ENCODE data around the gene ADGRE3. TPM values are rescaled to one million over a fixed set of nuclear protein-coding genes. Genes with fewer than 3 reads are reported as not detected.
"Not testable (repeated sequence)": the region's sequence is repeated elsewhere in the genome, so short reads cannot be mapped to it uniquely, and the experiment has no call there.

Gene ADGRE3
- total RNA-seq, 1 donor from 2014 or later: not detected

DNA sequence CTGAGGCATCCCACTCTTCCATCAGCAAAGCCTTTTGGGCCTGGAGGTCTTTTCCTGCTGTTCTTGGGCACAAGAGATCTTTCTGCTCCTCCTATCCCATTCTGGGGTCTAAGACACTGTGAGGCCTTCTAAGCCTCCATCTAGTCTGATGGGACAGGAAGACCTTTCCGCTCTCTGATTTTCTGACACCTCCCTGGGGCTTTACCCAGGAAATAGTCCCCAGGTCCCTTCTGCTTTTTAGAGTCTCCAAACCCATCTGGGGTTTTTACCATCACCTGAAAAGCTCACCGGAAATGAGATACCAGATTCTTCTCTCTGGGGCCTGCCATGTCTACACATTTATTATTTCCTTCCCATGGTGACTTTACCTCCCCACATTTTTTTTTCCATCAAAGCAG is 70.7 kb downstream of the ADGRE3 start:
- Mint-ChIP-seq H3K36me3 (ENCODE audit: low read depth) (no peaks in the 10 kb centered on the region), H3K27ac (no peak overlapping the region), H3K27me3 (no peaks in the 10 kb centered on the region), H3K4me1 (no peaks in the 10 kb centered on the region), H3K9me3 (no peaks in the 10 kb centered on the region), H3K4me3 (no peak overlapping the region)
- no peak for DNase-seq
- intact Hi-C loops (cut with micrococcal nuclease): no loop called here

DNA sequence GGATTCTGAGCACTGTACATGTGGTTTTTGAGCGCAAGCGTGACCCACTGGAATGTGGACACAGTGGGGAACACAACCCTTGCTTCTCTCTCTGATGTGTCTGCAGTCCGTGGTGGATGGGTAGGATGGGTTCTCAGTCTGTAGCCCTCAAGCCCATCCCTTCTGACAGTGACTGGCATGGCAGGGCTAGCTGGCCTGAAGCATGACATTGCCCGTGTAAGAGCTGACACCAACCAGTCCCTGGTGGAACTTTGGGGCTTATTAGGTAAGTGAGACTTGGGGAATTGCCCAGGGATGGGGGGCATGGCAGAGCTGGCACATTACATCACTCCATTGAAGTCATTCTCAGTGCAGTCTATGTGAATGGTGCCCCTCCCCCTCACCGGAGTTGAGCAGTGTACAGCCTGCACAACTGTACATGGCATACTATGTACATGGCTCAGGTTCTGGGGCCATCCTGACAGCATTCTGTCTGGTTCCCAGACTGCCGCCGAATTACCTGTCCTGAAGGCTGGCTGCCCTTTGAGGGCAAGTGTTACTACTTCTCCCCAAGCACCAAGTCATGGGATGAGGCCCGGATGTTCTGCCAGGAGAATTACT is 75.0 kb downstream of the ADGRE3 start:
- Mint-ChIP-seq H3K36me3 (ENCODE audit: low read depth) (no peaks in the 10 kb centered on the region), H3K27ac (no peak overlapping the region), H3K4me3 (no peak overlapping the region), H3K27me3 (no peaks in the 10 kb centered on the region), H3K9me3 (peaks cover 8% of the 10 kb centered on the region), H3K4me1 (no peaks in the 10 kb centered on the region)
- no peak for DNase-seq
- intact Hi-C loops (cut with micrococcal nuclease): no loop called here

DNA sequence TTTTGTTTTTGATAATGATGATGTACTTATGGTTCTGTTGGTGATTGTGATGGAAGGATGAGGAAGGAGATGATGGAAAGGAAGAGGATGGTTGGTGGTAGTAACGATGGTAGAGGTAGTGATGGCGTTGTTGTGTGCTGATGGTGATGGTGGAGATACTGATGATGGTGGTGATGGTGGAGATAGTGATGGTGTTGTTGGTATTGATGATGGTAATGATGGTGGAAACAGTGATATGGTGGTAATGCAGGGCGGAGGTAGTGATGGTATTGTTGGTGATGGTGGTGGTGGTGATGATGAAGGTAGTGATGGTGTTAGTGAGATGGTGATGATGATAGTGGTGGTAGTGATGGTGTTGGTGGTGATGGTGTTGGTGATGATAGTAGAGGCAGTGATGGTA is 79.1 kb downstream of the ADGRE3 start:
- H3K4me3 Mint-ChIP-seq: no peak overlapping the region
- no peaks in the 10 kb centered on the region for H3K36me3 Mint-ChIP-seq (ENCODE audit: low read depth)
- intact Hi-C loops (cut with micrococcal nuclease): no loop called here
- no peak for DNase-seq
- H3K4me1 Mint-ChIP-seq: no peaks in the 10 kb centered on the region
- H3K9me3 Mint-ChIP-seq: peaks cover 8% of the 10 kb centered on the region
- H3K27me3 Mint-ChIP-seq: no peaks in the 10 kb centered on the region
- H3K27ac Mint-ChIP-seq: no peak overlapping the region

DNA sequence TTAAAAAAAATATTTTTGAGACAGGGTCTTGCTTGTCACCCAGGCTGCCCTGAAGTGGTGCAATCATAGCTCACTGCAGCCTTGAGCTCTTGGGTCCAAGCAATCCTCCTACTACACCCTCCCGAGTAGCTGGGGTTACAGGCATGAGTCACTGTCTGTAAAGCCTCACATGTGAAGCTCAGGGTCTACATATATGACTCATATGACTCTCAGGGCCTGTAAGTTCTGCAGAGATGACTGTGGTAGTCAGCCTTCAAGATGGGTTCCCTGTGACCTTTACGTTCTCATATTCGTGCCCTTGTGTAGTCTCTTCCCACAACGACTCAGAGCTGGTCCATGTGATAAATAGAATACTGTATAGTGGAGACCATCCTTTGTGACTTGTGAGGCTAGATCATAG is 85.2 kb downstream of the ADGRE3 start:
- H3K36me3 Mint-ChIP-seq (ENCODE audit: low read depth); H3K4me1 Mint-ChIP-seq; DNase-seq; H3K4me3 Mint-ChIP-seq; H3K9me3 Mint-ChIP-seq; intact Hi-C loops (cut with micrococcal nuclease); H3K27me3 Mint-ChIP-seq: not testable (repeated sequence)
- peak overlapping the region; percentile 29 for H3K27ac Mint-ChIP-seq

DNA sequence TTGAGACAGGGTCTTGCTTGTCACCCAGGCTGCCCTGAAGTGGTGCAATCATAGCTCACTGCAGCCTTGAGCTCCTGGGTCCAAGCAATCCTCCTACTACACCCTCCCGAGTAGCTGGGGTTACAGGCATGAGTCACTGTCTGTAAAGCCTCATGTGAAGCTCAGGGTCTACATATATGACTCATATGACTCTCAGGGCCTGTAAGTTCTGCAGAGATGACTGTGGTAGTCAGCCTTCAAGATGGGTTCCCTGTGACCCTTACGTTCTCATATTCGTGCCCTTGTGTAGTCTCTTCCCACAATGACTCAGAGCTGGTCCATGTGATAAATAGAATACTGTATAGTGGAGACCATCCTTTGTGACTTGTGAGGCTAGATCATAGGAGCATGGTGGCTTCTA is 89.5 kb downstream of the ADGRE3 start:
- H3K9me3 Mint-ChIP-seq; H3K4me1 Mint-ChIP-seq; DNase-seq; H3K36me3 Mint-ChIP-seq (ENCODE audit: low read depth); intact Hi-C loops (cut with micrococcal nuclease); H3K4me3 Mint-ChIP-seq; H3K27me3 Mint-ChIP-seq; H3K27ac Mint-ChIP-seq: not testable (repeated sequence)

DNA sequence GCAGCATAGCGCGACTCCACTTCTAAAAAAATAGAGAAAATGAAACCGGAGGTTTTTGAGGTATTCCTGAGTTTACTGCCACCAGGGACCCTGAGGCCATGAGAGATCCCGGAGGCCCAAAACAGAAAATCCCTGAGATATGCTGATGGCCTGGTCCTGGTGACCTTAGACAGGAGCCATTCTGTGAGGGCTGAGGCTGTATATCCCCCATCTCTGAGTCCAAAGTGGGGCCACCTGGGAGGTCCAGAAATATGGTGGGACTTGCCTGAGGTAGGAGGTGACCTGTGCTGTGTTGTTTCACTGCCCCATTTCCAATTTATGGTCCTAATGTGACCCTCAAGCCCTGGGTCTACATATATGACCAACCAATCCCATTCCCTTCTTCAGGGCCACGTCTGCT is 90.3 kb downstream of the ADGRE3 start:
- H3K9me3 Mint-ChIP-seq; H3K36me3 Mint-ChIP-seq (ENCODE audit: low read depth); DNase-seq; H3K4me1 Mint-ChIP-seq; H3K27me3 Mint-ChIP-seq; H3K4me3 Mint-ChIP-seq; intact Hi-C loops (cut with micrococcal nuclease); H3K27ac Mint-ChIP-seq: not testable (repeated sequence)

DNA sequence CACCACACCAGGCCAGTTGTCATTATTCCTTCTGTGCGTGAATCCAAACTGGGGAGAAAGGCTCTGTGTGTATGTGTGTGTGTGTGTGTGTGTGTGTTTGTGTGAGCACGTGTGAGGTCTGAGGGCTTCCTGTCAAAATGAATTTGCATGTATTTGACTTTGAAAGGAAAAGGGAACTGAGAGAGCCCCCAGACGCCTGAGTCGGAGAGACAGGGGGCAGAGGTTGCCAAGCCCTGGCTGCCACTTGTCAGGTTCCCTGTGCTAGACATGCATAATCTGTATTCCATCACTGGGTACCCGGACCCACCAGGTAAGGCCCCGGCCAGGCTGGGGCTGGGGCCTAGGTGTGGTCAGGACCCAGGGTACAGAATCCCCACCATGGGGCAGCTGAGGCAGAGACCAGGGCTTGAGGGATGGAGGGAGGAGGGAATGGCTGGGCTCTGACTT is 91.7 kb downstream of the ADGRE3 start, which contains the start of gene CLEC17A:
Gene CLEC17A (plus strand): TSS at position 191 of the 447 bp plus-strand sequence. CDS start 77 bp downstream, at position 268.
- no peak for DNase-seq
- Mint-ChIP-seq H3K27ac (no peak within 1 kb of the TSS), H3K27me3 (no peaks in the 10 kb centered on the region), H3K9me3 (no peaks in the 10 kb centered on the region), H3K4me1 (peaks cover 2% of the 10 kb centered on the region), H3K36me3 (ENCODE audit: low read depth) (no peaks in the 10 kb centered on the region), H3K4me3 (no peak within 1 kb of the TSS)
- intact Hi-C loops (cut with micrococcal nuclease): no loop called here

DNA sequence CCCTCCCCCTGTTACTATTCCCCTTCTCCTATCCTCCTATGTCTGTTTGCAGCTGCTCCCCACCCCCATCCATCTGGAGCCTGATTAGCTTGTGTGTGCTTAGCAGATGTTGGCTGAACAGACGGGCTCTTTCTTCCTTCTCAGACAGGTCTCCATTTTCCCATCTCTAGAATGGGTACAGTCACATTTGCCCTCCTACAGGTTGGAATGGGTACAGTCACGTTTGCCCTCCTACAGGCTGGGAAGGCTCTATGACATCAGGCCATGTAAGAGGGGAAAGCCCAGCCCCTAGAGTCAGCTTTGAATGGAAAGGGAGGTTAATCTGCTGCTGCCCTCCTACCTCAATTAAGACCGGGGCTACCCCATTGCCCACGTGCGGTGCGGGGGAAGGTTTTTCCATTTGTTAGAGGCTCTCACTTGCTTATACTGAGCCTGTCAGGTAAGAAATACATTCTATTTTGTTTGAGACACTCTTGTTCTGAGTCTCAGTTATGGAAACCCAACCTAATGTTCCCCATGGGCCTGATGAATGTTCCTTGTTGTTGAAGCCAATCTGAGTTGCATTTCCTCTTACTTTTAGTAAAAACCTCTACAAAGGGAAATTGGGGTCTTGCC is 93.9 kb downstream of the ADGRE3 start:
- intact Hi-C loops (cut with micrococcal nuclease): no loop called here
- DNase-seq: no peak
- Mint-ChIP-seq H3K9me3 (no peaks in the 10 kb centered on the region), H3K27me3 (no peaks in the 10 kb centered on the region), H3K4me1 (peaks cover 2% of the 10 kb centered on the region), H3K4me3 (no peak overlapping the region), H3K36me3 (ENCODE audit: low read depth) (no peaks in the 10 kb centered on the region), H3K27ac (peak overlapping the region; percentile 74)

DNA sequence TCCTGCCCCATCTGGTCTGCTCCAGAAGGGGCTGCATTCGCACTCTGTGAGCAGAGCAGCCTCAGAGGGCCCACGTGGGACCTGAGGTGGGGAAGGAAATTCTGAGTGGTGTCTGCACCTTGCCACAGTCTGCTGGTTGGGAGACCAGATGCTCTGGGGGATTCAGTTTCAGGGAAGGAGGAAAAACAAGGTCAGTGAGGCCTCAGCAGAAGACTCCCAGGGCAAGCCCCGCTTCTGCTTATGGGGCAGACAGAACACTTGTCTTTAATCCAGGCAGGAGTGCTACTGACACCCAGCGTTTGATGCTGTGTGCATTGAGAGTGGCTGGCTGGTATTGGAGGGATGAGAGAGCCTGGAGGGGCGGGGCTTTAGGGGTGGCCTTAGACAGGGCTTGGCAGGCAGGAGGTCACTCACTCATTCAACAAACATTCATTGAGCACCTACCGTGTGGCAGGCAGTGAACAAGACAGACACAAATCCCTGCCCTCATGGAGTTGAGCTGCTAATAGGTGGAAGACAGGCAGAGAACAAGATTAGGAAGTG is 96.7 kb downstream of the ADGRE3 start:
- intact Hi-C loops (cut with micrococcal nuclease): loop anchor here (10.0 kb wide), 1 partner anchor 207 kb away; no protein-coding TSS in a partner anchor
- no peak for DNase-seq
- H3K27ac Mint-ChIP-seq: no peak overlapping the region
- H3K9me3 Mint-ChIP-seq: no peaks in the 10 kb centered on the region
- peaks cover 8% of the 10 kb centered on the region for H3K4me1 Mint-ChIP-seq
- no peaks in the 10 kb centered on the region for H3K27me3 Mint-ChIP-seq
- no peaks in the 10 kb centered on the region for H3K36me3 Mint-ChIP-seq (ENCODE audit: low read depth)
- no peak overlapping the region for H3K4me3 Mint-ChIP-seq

DNA sequence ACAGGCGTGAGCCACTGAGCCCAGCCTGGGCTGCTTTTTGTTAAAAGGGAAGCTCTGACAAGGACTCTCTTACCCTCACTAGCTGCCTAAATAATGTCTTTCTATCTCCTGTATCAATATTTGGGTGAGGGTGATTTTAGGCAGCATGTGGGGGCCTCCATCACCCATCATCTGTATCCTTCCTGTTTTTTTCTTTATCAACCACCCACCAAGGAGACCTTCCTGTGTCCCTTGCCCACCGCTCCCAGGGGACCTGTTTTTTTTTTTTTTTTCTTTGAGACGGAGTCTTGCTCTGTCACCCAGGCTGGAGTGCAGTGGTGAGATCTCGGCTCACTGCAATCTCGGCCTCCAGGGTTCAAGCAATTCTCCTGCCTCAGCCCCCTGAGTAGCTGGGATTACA is 97.4 kb downstream of the ADGRE3 start:
- Mint-ChIP-seq H3K9me3 (no peaks in the 10 kb centered on the region), H3K4me1 (peaks cover 8% of the 10 kb centered on the region), H3K36me3 (ENCODE audit: low read depth) (no peaks in the 10 kb centered on the region), H3K4me3 (no peak overlapping the region), H3K27ac (no peak overlapping the region), H3K27me3 (no peaks in the 10 kb centered on the region)
- DNase-seq: no peak
- intact Hi-C loops (cut with micrococcal nuclease): loop anchor here (10.0 kb wide), 1 partner anchor 208 kb away; no protein-coding TSS in a partner anchor

DNA sequence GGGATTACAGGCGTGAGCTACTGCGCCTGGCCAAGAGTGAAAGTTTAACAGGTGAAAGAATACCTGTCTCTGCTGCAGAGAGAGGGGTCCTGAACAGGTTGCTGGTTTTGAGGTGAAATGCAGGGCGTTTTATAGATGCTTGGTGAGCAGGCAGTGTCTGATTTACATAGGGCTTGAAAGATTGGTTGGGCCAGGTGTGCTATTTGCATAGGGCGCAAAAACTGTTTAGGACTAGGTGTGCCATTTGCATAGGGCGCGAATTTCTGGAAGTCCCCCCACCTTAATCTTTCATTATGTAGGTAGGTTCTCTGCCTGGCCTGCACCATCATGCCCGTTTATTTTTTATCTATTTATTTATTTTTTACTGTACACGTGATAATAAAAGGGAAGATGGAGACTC is 98.3 kb downstream of the ADGRE3 start:
- Mint-ChIP-seq H3K27ac (no peak overlapping the region), H3K27me3 (no peaks in the 10 kb centered on the region), H3K4me3 (no peak overlapping the region), H3K36me3 (ENCODE audit: low read depth) (peaks cover 2% of the 10 kb centered on the region), H3K4me1 (peaks cover 10% of the 10 kb centered on the region), H3K9me3 (no peaks in the 10 kb centered on the region)
- intact Hi-C loops (cut with micrococcal nuclease): loop anchor here (10.0 kb wide), 1 partner anchor 208 kb away; no protein-coding TSS in a partner anchor
- DNase-seq: no peak

DNA sequence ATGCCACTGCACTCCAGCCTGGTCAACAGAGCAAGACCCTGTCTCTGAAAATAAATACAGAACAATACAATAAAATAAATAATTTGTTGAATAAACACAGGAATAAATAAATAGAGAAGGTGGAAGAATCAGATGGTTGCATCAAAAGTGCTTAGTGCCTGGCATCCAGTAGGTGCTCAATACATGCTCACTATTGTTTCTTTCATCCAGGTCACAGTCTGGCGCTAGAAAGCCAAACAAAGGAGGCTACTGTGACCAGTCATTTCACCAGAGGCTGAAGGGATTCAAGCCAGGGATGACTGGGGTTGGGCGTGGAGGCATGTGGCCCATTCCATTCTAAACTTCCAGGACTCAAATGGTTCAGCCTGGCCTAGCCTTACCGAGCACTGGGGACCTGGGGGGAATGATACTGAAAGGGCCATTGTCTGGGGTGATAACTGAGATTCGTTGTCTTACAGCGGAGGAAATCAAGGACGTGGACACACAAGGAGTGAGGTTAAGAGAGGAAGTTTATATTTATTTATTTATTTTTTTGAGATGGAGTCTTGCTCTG is 99.1 kb downstream of the ADGRE3 start:
- no peak overlapping the region for H3K4me3 Mint-ChIP-seq
- DNase-seq: no peak
- H3K27me3 Mint-ChIP-seq: no peaks in the 10 kb centered on the region
- H3K4me1 Mint-ChIP-seq: peaks cover 10% of the 10 kb centered on the region
- peaks cover 3% of the 10 kb centered on the region for H3K36me3 Mint-ChIP-seq (ENCODE audit: low read depth)
- H3K27ac Mint-ChIP-seq: no peak overlapping the region
- intact Hi-C loops (cut with micrococcal nuclease): loop anchor here (10.0 kb wide), 1 partner anchor 209 kb away; no protein-coding TSS in a partner anchor
- H3K9me3 Mint-ChIP-seq: no peaks in the 10 kb centered on the region

DNA sequence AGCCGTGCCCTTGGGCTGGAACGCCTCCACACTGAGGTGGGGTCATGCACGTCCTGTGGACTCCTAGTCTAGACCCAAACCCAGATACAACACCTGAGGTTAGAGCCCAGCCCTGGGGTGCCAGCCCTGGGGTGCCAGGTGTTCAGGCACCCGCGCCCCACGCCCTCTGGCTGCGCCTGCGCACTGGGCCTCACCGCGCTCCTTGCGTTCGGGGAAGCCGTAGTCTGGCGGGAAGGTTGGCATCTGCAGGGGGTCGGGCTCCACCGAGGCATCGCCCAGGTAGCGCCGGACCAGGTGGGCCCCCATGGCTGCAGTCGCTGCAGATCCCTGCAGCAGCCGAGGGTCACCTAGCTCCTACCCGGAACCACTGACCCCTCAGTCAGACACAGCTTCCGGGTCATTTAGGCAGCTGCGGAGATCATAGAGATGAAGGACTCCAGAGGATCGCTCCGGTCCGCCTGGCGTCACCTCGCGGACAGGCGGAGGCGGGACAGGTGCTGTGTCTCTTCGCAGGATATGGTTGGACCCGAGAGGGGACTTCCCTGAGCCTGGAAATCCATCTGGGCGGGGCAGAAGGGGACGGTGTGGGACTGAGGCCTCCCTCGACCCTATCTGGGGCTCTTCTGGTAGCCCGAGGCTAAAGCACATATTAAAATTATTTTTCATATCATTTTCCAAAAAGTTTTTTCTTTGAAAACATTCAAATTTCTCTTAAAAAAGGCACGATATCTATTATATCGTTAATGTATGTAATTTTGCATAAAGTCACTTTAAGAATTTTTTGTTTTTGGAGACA is 102.8 kb downstream of the ADGRE3 start, which contains the start of gene NDUFB7:
Gene NDUFB7 (minus strand): TSS at position 372 of the 796 bp plus-strand sequence. CDS start 66 bp downstream, at position 306.
- H3K4me3 Mint-ChIP-seq: peak within 1 kb of the TSS; percentile 91
- no peaks in the 10 kb centered on the region for H3K9me3 Mint-ChIP-seq
- DNase-seq: peak; percentile 97
- no peaks in the 10 kb centered on the region for H3K27me3 Mint-ChIP-seq
- peak within 1 kb of the TSS; percentile 89 for H3K27ac Mint-ChIP-seq
- peaks cover 23% of the 10 kb centered on the region for H3K4me1 Mint-ChIP-seq
- peaks cover 17% of the 10 kb centered on the region for H3K36me3 Mint-ChIP-seq (ENCODE audit: low read depth)
- intact Hi-C loops (cut with micrococcal nuclease): loop anchor here (1.0 to 10.0 kb wide), 2 partner anchors 117 to 213 kb away; no protein-coding TSS in a partner anchor

Measured in activated CD4-positive, alpha-beta T cell treated with anti-CD3 and anti-CD28 coated beads, Interleukin-2, amount 10 ng/mL, durations not matched to agents 24 days and 14 days (primary cell).